Measurements from ENCODE around the gene FOXO1. TPM values are rescaled to one million over a fixed set of nuclear protein-coding genes. Genes with fewer than 3 reads are reported as not detected.
A peak's percentile ranks its signal among the peaks of the same experiment; 100 is the strongest.

Gene FOXO1
- total RNA-seq, 1 experiment from 2014 or later: 12.2 TPM

GRCh38 chr13:40667622-40667978, 1.2 kb upstream of the FOXO1 start:
- Histone ChIP-seq H3K27ac (ENCODE audit: low read depth, low read length) (no peak overlapping the region), H3K9ac (ENCODE audit: low read length) (peak overlapping the region; percentile 52), H3K36me3 (ENCODE audit: control insufficient read depth in 1 of 2, insufficient read depth in 2 of 2, low read length in 2 of 2) (no peaks in the 10 kb centered on the region), H3K27me3 (ENCODE audit: insufficient read depth, low read length) (no peaks in the 10 kb centered on the region), H3K4me1 (ENCODE audit: control insufficient read depth in 1 of 2, insufficient read depth in 2 of 2, low read length in 2 of 2) (peaks cover 18 to 38% of the 10 kb centered on the region in 2 experiments), H3K4me3 (replicated peaks in 1 of 2; ENCODE audit: low read depth in 1 of 2, low read length in 2 of 2) (peak overlapping the region; percentile 53 to 91), H4K20me1 (ENCODE audit: insufficient read depth) (no peaks in the 10 kb centered on the region), H3K4me2 (ENCODE audit: low read length) (peak overlapping the region; percentile 100), H2AFZ (ENCODE audit: low read depth, low read length, poor library complexity, severe bottlenecking) (peak overlapping the region; percentile 46), H3K79me2 (ENCODE audit: insufficient read depth, low read length) (peaks cover 12% of the 10 kb centered on the region), H3K9me3 (ENCODE audit: control insufficient read depth in 1 of 2, insufficient read depth in 1 of 2, low read depth in 1 of 2, low read length in 2 of 2) (no peaks in the 10 kb centered on the region), H3K9me2 (ENCODE audit: insufficient read depth) (no peaks in the 10 kb centered on the region)
- DNase-seq (ENCODE audit: low read depth, low spot score): no peak
- ChIA-PET POLR2A (no interaction called here), RAD21 (ENCODE audit: low non-redundant PET in 1 of 2, low total read pairs in 2 of 2, uncharacterized antibody in 2 of 2, unreplicated experiment in 2 of 2) (no interaction called here), CTCF (no interaction called here)
- BruUV-seq (replicated peaks): TSS peak; percentile 32
- no peak for ATAC-seq
- intact Hi-C loops (cut with micrococcal nuclease): loop anchor here (2.0 to 5.0 kb wide), 2 partner anchors 125 to 261 kb away; no protein-coding TSS in a partner anchor
- no peak for TF ChIP-seq ELF1 (IDR thresholded peaks at IDR 0.05; ENCODE audit: borderline replicate concordance, low read depth)
- TF ChIP-seq RAD21 (IDR thresholded peaks at IDR 0.05; ENCODE audit: low read depth): no peak
- TF ChIP-seq ZFX (IDR thresholded peaks at IDR 0.05): no peak
- TF ChIP-seq EGR1 (IDR thresholded peaks at IDR 0.05; ENCODE audit: low read depth): no peak

- peak overlapping the region; percentile 46 for H2AFZ ChIP-seq (ENCODE audit: low read depth, low read length, poor library complexity, severe bottlenecking)
- no TSS peak for BruUV-seq (replicated peaks)
- RAD21 ChIA-PET (ENCODE audit: low non-redundant PET in 1 of 2, low total read pairs in 2 of 2, uncharacterized antibody in 2 of 2, unreplicated experiment in 2 of 2): no interaction called here
These were observed 636 bp upstream of the FOXO1 start for GRCh38 chr13:40666933-40667621.

More at GRCh38 chr13:40666933-40667621, 636 bp upstream of the FOXO1 start:
- ChIA-PET CTCF (no interaction called here), POLR2A (no interaction called here)
- TF ChIP-seq CTCF (IDR thresholded peaks at IDR 0.05 in 2 of 3, conservative IDR thresholded peaks at IDR 0.05 in 1 of 3; ENCODE audit: borderline replicate concordance in 1 of 3, insufficient read depth in 1 of 3, low read depth in 2 of 3, low read length in 2 of 3): no peak
- no peak for TF ChIP-seq YY1 (IDR thresholded peaks at IDR 0.05; ENCODE audit: extremely low read depth, insufficient replicate concordance, low read depth, low read length)
- no peak for TF ChIP-seq CEBPB (IDR thresholded peaks at IDR 0.05; ENCODE audit: low read depth)
- TF ChIP-seq ZBTB33 (IDR thresholded peaks at IDR 0.05; ENCODE audit: extremely low read depth, insufficient replicate concordance, low read length): no peak
- no peak for TF ChIP-seq ZFX (IDR thresholded peaks at IDR 0.05)
- TF ChIP-seq JUND (IDR thresholded peaks at IDR 0.05): no peak
- no peak for TF ChIP-seq MAX (IDR thresholded peaks at IDR 0.05)
- TF ChIP-seq TCF7L2 (IDR thresholded peaks at IDR 0.05; ENCODE audit: borderline replicate concordance, extremely low read depth, insufficient read depth, insufficient read length): no peak
- TF ChIP-seq RAD21 (IDR thresholded peaks at IDR 0.05; ENCODE audit: low read depth): no peak
- TF ChIP-seq POLR2AphosphoS5 (IDR thresholded peaks at IDR 0.05; ENCODE audit: low read depth, low read length): no peak
- TF ChIP-seq POLR2A (IDR thresholded peaks at IDR 0.05; ENCODE audit: borderline replicate concordance, extremely low read depth, insufficient read depth, insufficient read length): no peak
- no peak for TF ChIP-seq CBX3 (IDR thresholded peaks at IDR 0.05; ENCODE audit: low read depth)
- no peak for TF ChIP-seq EGR1 (IDR thresholded peaks at IDR 0.05; ENCODE audit: low read depth)
- no peak for TF ChIP-seq SRF (IDR thresholded peaks at IDR 0.05; ENCODE audit: low read depth)
- no peak for TF ChIP-seq SP1 (IDR thresholded peaks at IDR 0.05; ENCODE audit: low read depth)
- TF ChIP-seq SIN3A (IDR thresholded peaks at IDR 0.05; ENCODE audit: low read depth): no peak
- Histone ChIP-seq H3K36me3 (ENCODE audit: control insufficient read depth in 1 of 2, insufficient read depth in 2 of 2, low read length in 2 of 2) (no peaks in the 10 kb centered on the region), H3K9me3 (ENCODE audit: control insufficient read depth in 1 of 2, insufficient read depth in 1 of 2, low read depth in 1 of 2, low read length in 2 of 2) (no peaks in the 10 kb centered on the region), H3K9ac (ENCODE audit: low read length) (peak overlapping the region; percentile 52), H3K4me3 (replicated peaks in 1 of 2; ENCODE audit: low read depth in 1 of 2, low read length in 2 of 2) (peak overlapping the region; percentile 53 to 91), H4K20me1 (ENCODE audit: insufficient read depth) (no peaks in the 10 kb centered on the region), H3K4me2 (ENCODE audit: low read length) (peak overlapping the region; percentile 100), H3K4me1 (ENCODE audit: control insufficient read depth in 1 of 2, insufficient read depth in 2 of 2, low read length in 2 of 2) (peaks cover 13 to 33% of the 10 kb centered on the region in 2 experiments), H3K79me2 (ENCODE audit: insufficient read depth, low read length) (peaks cover 17% of the 10 kb centered on the region), H3K27ac (ENCODE audit: low read depth, low read length) (no peak overlapping the region; the same call in 1 of the 2 replicates), H3K27me3 (ENCODE audit: insufficient read depth, low read length) (no peaks in the 10 kb centered on the region), H3K9me2 (ENCODE audit: insufficient read depth) (no peaks in the 10 kb centered on the region)
- DNase-seq (ENCODE audit: low read depth, low spot score) (no peak), ATAC-seq (peak; percentile 29)
- intact Hi-C loops (cut with micrococcal nuclease): loop anchor here (2.0 to 5.0 kb wide), 2 partner anchors 125 to 260 kb away; no protein-coding TSS in a partner anchor

All from HCT116 (cell line).